ENCODE measurements around the gene MGAT4B. TPM values are rescaled to one million over a fixed set of nuclear protein-coding genes. Genes with fewer than 3 reads are reported as not detected.

The MGAT4B gene
- total and polyA plus RNA-seq, 2 of the 13 experiments (the other 11 are each of a cell fraction or from before 2014, with no cell fraction given): 93.5 to 130 TPM

GRCh38 chr5:179821298-179822058 lies 14.8 kb upstream of the MGAT4B start (continued):
- TF ChIP-seq KIAA2018 (CRISPR knock-in tag; IDR thresholded peaks at IDR 0.05; ENCODE audit: borderline replicate concordance) (no peak), ZNF674 (CRISPR knock-in tag; IDR thresholded peaks at IDR 0.05; ENCODE audit: low read depth) (no peak), SMAD1 (CRISPR knock-in tag; IDR thresholded peaks at IDR 0.05; ENCODE audit: borderline replicate concordance, low read depth) (no peak), FOXM1 (CRISPR knock-in tag; IDR thresholded peaks at IDR 0.05) (no peak), PAF1 (CRISPR knock-in tag; IDR thresholded peaks at IDR 0.05) (no peak), RERE (CRISPR knock-in tag; IDR thresholded peaks at IDR 0.05; ENCODE audit: low read depth) (no peak), ZNF607 (CRISPR knock-in tag; IDR thresholded peaks at IDR 0.05; ENCODE audit: borderline replicate concordance) (peak; percentile 75; the same call in 1 of the 2 replicates), ZNF678 (CRISPR knock-in tag; IDR thresholded peaks at IDR 0.05) (no peak), RAD21 (CRISPR knock-in tag; IDR thresholded peaks at IDR 0.05) (no peak), TCF7L2 (IDR thresholded peaks at IDR 0.05; ENCODE audit: low read depth, low read length) (no peak), SRF (IDR thresholded peaks at IDR 0.05; ENCODE audit: low read depth, low read length) (no peak)

Data from HepG2 (cell line).